Vagina (tissue), 2 donors: Measurements from ENCODE around the gene CEACAM6.

Experiments
- CTCF ChIP-seq, 3 experiments: fragments of 450-650 bp in 2 of 3; fragments of 200-600 bp in 1 of 3; sonication (generic) in 1 of 3; IDR thresholded peaks; one replicate each; pipeline ENCODE4 v1.5.1; 2017 to 2019; ENCODE audit warnings: antibody characterized with exemption in 3 of 3, mild to moderate bottlenecking in 2 of 3, moderate library complexity in 2 of 3
- POLR2A ChIP-seq, 2 donors: fragments of 450-650 bp; IDR thresholded peaks; one replicate each; pipeline ENCODE4 v1.6.1; 2017; ENCODE audit warnings: antibody characterized with exemption in 2 of 2, mild to moderate bottlenecking in 2 of 2, moderate library complexity in 2 of 2
- POLR2AphosphoS5 ChIP-seq, 2 donors: sonication (generic); formaldehyde crosslinking; IDR thresholded peaks; one replicate each; pipeline ENCODE4 v1.9.0; 2017; ENCODE audit warnings: antibody characterized with exemption in 2 of 2, mild to moderate bottlenecking in 2 of 2, low read depth in 1 of 2; ENCODE audit not compliant: insufficient read depth in 1 of 2

- TF ChIP-seq CTCF (IDR thresholded peaks at IDR 0.05) (no peak), POLR2AphosphoS5 (IDR thresholded peaks at IDR 0.05; ENCODE audit: insufficient read depth in 1 of 2, low read depth in 1 of 2) (no peak), POLR2A (IDR thresholded peaks at IDR 0.05) (no peak)
Measured at GRCh38 chr19:41745756-41746155, 9.6 kb upstream of the CEACAM6 start.
